ENCODE data around the gene SAA2. TPM values are rescaled to one million over a fixed set of nuclear protein-coding genes. Genes with fewer than 3 reads are reported as not detected.

SAA2 gene
- total RNA-seq, 1 experiment from 2014 or later = not detected

DNA sequence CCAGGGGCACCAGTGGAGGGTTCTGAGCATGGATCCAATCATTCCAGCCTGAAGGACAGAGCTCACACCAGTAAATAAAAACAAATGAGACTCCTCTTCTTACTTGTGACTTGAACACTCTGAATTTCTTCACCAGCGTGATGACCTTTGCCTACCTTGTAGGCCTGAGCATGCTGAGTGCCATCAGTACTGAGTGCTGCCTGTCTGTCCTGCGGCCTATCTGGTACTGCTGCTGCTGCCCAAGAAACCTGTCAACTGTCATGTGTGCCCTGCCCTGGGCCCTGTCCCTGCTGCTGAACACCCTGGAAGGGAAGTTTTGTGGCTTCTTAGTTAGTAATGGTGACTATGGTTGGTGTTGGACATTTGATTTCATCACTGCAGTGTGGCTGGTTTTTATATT is 51.9 kb downstream of the SAA2 start:
- no peak overlapping the region for H3K18ac ChIP-seq (ENCODE audit: insufficient read length, low read depth, low read length)
- no peak overlapping the region for H2AK5ac ChIP-seq (ENCODE audit: insufficient read length, low read length)
- H2BK15ac ChIP-seq (ENCODE audit: low read depth, low read length) = no peak overlapping the region
- Mint-ChIP-seq H3K9me3 (no peaks in the 10 kb centered on the region), H3K4me1 (peaks cover 8 to 10% of the 10 kb centered on the region in 2 experiments), H3K4me3 (no peak overlapping the region), H3K36me3 (ENCODE audit: insufficient read depth in 1 of 3, low read depth in 3 of 3) (no peaks in the 10 kb centered on the region), H3K27ac (no peak overlapping the region), H3K27me3 (ENCODE audit: low read depth) (peaks cover 1% of the 10 kb centered on the region)
- no peak overlapping the region for H3K56ac ChIP-seq (ENCODE audit: insufficient read length, low read depth, low read length)
- no peak overlapping the region for H3K27ac ChIP-seq (ENCODE audit: insufficient read length, low read depth, low read length)
- H3K4me1 ChIP-seq (ENCODE audit: insufficient read depth, low read length) = peaks cover 3% of the 10 kb centered on the region; the same call in 1 of the 2 replicates
- no peaks in the 10 kb centered on the region for H3K79me2 ChIP-seq (ENCODE audit: insufficient read depth, low read length)
- H3K9ac ChIP-seq (ENCODE audit: extremely low read depth, insufficient read length, low read length) = no peak overlapping the region
- H3T11ph ChIP-seq (ENCODE audit: low read length) = no peak overlapping the region
- no peak overlapping the region for H2BK5ac ChIP-seq (ENCODE audit: insufficient read length, low read length)
- no peak overlapping the region for H2BK20ac ChIP-seq (ENCODE audit: low read depth, low read length, poor library complexity, severe bottlenecking)
- no peak overlapping the region for H4K8ac ChIP-seq (replicated peaks; ENCODE audit: insufficient read length, low read depth, low read length)
- no CpG with 5 or more reads among the region's 2 CpGs for WGBS (ENCODE audit: extremely low coverage, insufficient read length, low lambda C conversion rate)
- H4K91ac ChIP-seq (ENCODE audit: insufficient read length, low read depth, low read length) = no peak overlapping the region
- no peak overlapping the region for H2BK12ac ChIP-seq (ENCODE audit: insufficient read length, low read depth, low read length)
- no peak overlapping the region for H4K5ac ChIP-seq (ENCODE audit: insufficient read length, low read depth, low read length)
- no peak overlapping the region for H2AFZ ChIP-seq (ENCODE audit: low read length)
- no peak overlapping the region for H3K23ac ChIP-seq (ENCODE audit: insufficient read length, low read depth, low read length)
- DNase-seq = no peak
- H3K4me2 ChIP-seq (ENCODE audit: insufficient read depth, insufficient read length, low read length) = no peak overlapping the region
- no peaks in the 10 kb centered on the region for H4K20me1 ChIP-seq (ENCODE audit: control insufficient read depth, insufficient read depth, insufficient read length)
- no peak overlapping the region for H3K4ac ChIP-seq (ENCODE audit: low read depth, low read length)
- H3K27me3 ChIP-seq (ENCODE audit: insufficient read depth, low read length) = no peaks in the 10 kb centered on the region
- TF ChIP-seq, protein P1, sequence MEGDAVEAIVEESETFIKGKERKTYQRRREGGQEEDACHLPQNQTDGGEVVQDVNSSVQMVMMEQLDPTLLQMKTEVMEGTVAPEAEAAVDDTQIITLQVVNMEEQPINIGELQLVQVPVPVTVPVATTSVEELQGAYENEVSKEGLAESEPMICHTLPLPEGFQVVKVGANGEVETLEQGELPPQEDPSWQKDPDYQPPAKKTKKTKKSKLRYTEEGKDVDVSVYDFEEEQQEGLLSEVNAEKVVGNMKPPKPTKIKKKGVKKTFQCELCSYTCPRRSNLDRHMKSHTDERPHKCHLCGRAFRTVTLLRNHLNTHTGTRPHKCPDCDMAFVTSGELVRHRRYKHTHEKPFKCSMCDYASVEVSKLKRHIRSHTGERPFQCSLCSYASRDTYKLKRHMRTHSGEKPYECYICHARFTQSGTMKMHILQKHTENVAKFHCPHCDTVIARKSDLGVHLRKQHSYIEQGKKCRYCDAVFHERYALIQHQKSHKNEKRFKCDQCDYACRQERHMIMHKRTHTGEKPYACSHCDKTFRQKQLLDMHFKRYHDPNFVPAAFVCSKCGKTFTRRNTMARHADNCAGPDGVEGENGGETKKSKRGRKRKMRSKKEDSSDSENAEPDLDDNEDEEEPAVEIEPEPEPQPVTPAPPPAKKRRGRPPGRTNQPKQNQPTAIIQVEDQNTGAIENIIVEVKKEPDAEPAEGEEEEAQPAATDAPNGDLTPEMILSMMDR (conservative IDR thresholded peaks at IDR 0.05) = no peak
- no peaks in the 10 kb centered on the region for H3K23me2 ChIP-seq (ENCODE audit: insufficient read length, low read depth, low read length, poor library complexity, severe bottlenecking)
- no peaks in the 10 kb centered on the region for H3K9me3 ChIP-seq (ENCODE audit: control insufficient read depth, low read depth, low read length)
- no peak overlapping the region for H3K14ac ChIP-seq (ENCODE audit: insufficient read depth, low read length)
- H2BK120ac ChIP-seq (ENCODE audit: low read depth, low read length, poor library complexity, severe bottlenecking) = no peak overlapping the region
- H3K79me1 ChIP-seq (ENCODE audit: insufficient read depth, low read depth, low read length, poor library complexity, severe bottlenecking) = no peaks in the 10 kb centered on the region

Other genes starting within 250 kb of the SAA2 start
- 29.5 and 31.4 TPM in 2 replicates for gene SERGEF, start 235.6 kb downstream of the SAA2 start, total RNA-seq (2021)
- 0.07 and 0.17 TPM in 2 replicates for gene TPH1, start 202.4 kb downstream of the SAA2 start, total RNA-seq (2021)
- 34.4 and 43.5 TPM in 2 replicates for gene SAAL1, start 142.6 kb downstream of the SAA2 start, total RNA-seq (2021)
- not detected in 2 replicates for gene MRGPRX3, start 116.1 kb downstream of the SAA2 start, total RNA-seq (2021)
- not detected in 2 replicates for gene MRGPRX4, start 75.8 kb downstream of the SAA2 start, total RNA-seq (2021)
- not detected in 2 replicates for gene SAA4, start 11.9 kb downstream of the SAA2 start, total RNA-seq (2021)
- gene SAA1, start 17.6 kb upstream of the SAA2 start, total RNA-seq (2021) = not detected in 2 replicates
- gene HPS5, start 73.5 kb upstream of the SAA2 start, total RNA-seq (2021) = 15.4 TPM in 2 replicates
- 39.4 and 39.5 TPM in 2 replicates for gene GTF2H1, start 73.9 kb upstream of the SAA2 start, total RNA-seq (2021)
- 717 and 720 TPM in 2 replicates for gene LDHA, start 145.9 kb upstream of the SAA2 start, total RNA-seq (2021)
- 0.94 and 1.6 TPM in 2 replicates for gene LDHC, start 163.7 kb upstream of the SAA2 start, total RNA-seq (2021)
- gene LDHAL6A, start 207.2 kb upstream of the SAA2 start, total RNA-seq (2021) = not detected in 2 replicates

Measured in H9 (cell line).